OCI-LY1 (cell line): ENCODE measurements around the gene RTL10.

Experiments
- H2AFZ ChIP-seq: fragments of 200-600 bp; sonication (generic), shearing (Covaris generic); 2 replicates; pipeline ENCODE4 v1.6.0; 2014; ENCODE audit warnings: antibody characterized with exemption, mild to moderate bottlenecking, low read length
- H3F3A ChIP-seq: fragments of 200-600 bp; sonication (generic), shearing (Covaris generic); 2 replicates; pipeline ENCODE4 v1.6.0; 2014; ENCODE audit warnings: mild to moderate bottlenecking, antibody characterized with exemption, low read length, moderate library complexity; ENCODE audit not compliant: insufficient read depth
- H3K27ac ChIP-seq: fragments of 200-600 bp; sonication (generic); 2 replicates; pipeline ENCODE4 v1.5.1; 2014; ENCODE audit warnings: low read length, mixed run types, mild to moderate bottlenecking, low read depth; ENCODE audit not compliant: poor library complexity, severe bottlenecking
- H3K27me3 ChIP-seq: fragments of 200-600 bp; sonication (generic); 2 replicates; pipeline ENCODE4 v1.6.0; 2014; ENCODE audit warnings: antibody characterized with exemption, mild to moderate bottlenecking, low read length, moderate library complexity; ENCODE audit not compliant: insufficient read depth
- H3K36me3 ChIP-seq: fragments of 200-600 bp; sonication (generic); 2 replicates; pipeline ENCODE4 v1.6.1; 2014; ENCODE audit warnings: mild to moderate bottlenecking, antibody characterized with exemption, low read length, moderate library complexity, mixed read lengths; ENCODE audit not compliant: insufficient read depth
- H3K4me1 ChIP-seq: fragments of 200-600 bp; sonication (generic); 2 replicates; pipeline ENCODE4 v1.5.1; 2014; ENCODE audit warnings: mild to moderate bottlenecking, low read length, moderate library complexity; ENCODE audit not compliant: insufficient read depth, severe bottlenecking
- H3K4me2 ChIP-seq: fragments of 200-600 bp; sonication (generic), shearing (Covaris generic); 2 replicates; pipeline ENCODE4 v1.6.1; 2014; ENCODE audit warnings: low read length
- H3K4me3 ChIP-seq: fragments of 200-600 bp; sonication (generic); 2 replicates; pipeline ENCODE4 v1.5.1; 2014; ENCODE audit warnings: low read length, low read depth, mild to moderate bottlenecking, mixed read lengths; ENCODE audit not compliant: poor library complexity, severe bottlenecking
- H3K79me2 ChIP-seq: fragments of 200-600 bp; shearing (Covaris generic); 2 replicates; pipeline ENCODE4 v1.6.1; 2016; ENCODE audit warnings: mixed run types, low read length, mixed read lengths; ENCODE audit not compliant: insufficient read depth
- H3K9ac ChIP-seq: fragments of 200-600 bp; sonication (generic), shearing (Covaris generic); 2 replicates; pipeline ENCODE4 v1.6.1; 2014; ENCODE audit warnings: mild to moderate bottlenecking, low read length, mixed read lengths
- H3K9me2 ChIP-seq: fragments of 200-600 bp; sonication (generic), shearing (Covaris generic); 2 replicates; pipeline ENCODE4 v1.6.1; 2014; ENCODE audit warnings: low read depth, mild to moderate bottlenecking, low read length, mixed read lengths
- H3K9me3 ChIP-seq: fragments of 200-600 bp; shearing (Covaris generic); 2 replicates; pipeline ENCODE4 v1.6.1; 2014; ENCODE audit warnings: low read length, mixed read lengths
- H4K20me1 ChIP-seq: fragments of 200-600 bp; sonication (generic), shearing (Covaris generic); 2 replicates; pipeline ENCODE4 v1.6.0; 2016; ENCODE audit warnings: mild to moderate bottlenecking, low read length; ENCODE audit not compliant: insufficient read depth
- EZH2 ChIP-seq: fragments of 200-600 bp; sonication (generic), shearing (Covaris generic); IDR thresholded peaks from 2 replicates; pipeline ENCODE4 v1.8.0; 2017; ENCODE audit warnings: borderline replicate concordance, mixed run types, mild to moderate bottlenecking, antibody characterized with exemption, low read length, moderate library complexity, mixed read lengths
- TF ChIP-seq, protein P1 (sequence below): fragments of 200-600 bp; sonication (generic), shearing (Covaris generic); IDR thresholded peaks from 2 replicates; pipeline ENCODE4 v1.5.1; 2017; ENCODE audit warnings: mild to moderate bottlenecking, antibody characterized with exemption, low read length, moderate library complexity, mixed read lengths

Gene RTL10

GRCh38 chr22:19826619-19826950 is 28.1 kb downstream of the RTL10 start:
- Histone ChIP-seq H3K9me2 (no peaks in the 10 kb centered on the region), H3K79me2 (no peaks in the 10 kb centered on the region), H3F3A (no peaks in the 10 kb centered on the region), H3K9ac (no peak overlapping the region), H3K27ac (no peak overlapping the region), H2AFZ (no peak overlapping the region), H3K4me1 (peaks cover 16% of the 10 kb centered on the region), H3K36me3 (no peaks in the 10 kb centered on the region), H4K20me1 (no peaks in the 10 kb centered on the region), H3K4me3 (no peak overlapping the region), H3K4me2 (no peak overlapping the region), H3K27me3 (no peaks in the 10 kb centered on the region), H3K9me3 (peaks cover 11% of the 10 kb centered on the region)
- TF ChIP-seq, protein P1, sequence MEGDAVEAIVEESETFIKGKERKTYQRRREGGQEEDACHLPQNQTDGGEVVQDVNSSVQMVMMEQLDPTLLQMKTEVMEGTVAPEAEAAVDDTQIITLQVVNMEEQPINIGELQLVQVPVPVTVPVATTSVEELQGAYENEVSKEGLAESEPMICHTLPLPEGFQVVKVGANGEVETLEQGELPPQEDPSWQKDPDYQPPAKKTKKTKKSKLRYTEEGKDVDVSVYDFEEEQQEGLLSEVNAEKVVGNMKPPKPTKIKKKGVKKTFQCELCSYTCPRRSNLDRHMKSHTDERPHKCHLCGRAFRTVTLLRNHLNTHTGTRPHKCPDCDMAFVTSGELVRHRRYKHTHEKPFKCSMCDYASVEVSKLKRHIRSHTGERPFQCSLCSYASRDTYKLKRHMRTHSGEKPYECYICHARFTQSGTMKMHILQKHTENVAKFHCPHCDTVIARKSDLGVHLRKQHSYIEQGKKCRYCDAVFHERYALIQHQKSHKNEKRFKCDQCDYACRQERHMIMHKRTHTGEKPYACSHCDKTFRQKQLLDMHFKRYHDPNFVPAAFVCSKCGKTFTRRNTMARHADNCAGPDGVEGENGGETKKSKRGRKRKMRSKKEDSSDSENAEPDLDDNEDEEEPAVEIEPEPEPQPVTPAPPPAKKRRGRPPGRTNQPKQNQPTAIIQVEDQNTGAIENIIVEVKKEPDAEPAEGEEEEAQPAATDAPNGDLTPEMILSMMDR, result no peak
- no peak for TF ChIP-seq EZH2

DNA sequence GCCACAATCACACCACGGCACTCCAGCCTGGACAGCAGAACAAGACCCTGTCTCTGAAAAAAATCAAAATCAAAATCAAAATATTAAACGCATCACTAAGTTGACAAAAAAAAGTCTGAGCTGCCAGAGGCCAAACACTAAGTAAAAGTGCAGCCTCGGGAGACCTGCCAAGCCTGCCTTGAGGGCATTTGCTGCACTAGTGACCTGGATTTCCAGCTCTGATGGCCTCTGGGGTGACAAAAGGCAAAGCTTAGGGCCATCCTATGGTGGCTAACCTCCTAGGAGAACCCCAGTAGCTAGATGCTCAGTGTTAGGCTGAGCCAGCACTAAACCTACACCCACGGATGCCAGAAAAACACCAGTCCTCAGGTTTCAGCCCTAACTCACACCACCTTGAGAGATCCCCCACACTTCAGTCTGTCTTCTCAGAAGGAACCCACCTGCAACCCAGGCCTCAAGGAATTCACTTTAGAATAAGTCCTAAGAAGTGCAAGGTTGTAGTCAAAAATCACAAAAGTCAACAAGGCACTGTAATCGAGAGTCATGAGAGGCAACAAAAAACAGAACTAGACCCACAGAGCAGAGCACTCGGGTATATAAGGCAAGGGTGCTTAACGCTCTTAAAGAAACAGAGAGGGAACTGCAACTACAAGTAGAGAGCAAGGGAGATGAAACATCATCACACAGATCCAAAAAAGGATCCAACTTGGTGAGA is 28.6 kb downstream of the RTL10 start:
- H3F3A ChIP-seq, result no peaks in the 10 kb centered on the region
- H3K79me2 ChIP-seq, result no peaks in the 10 kb centered on the region
- no peak overlapping the region for H2AFZ ChIP-seq
- H3K4me3 ChIP-seq, result no peak overlapping the region
- H3K9me2 ChIP-seq, result no peaks in the 10 kb centered on the region
- no peaks in the 10 kb centered on the region for H4K20me1 ChIP-seq
- H3K4me2 ChIP-seq, result no peak overlapping the region
- no peak for TF ChIP-seq EZH2
- TF ChIP-seq, protein P1, result no peak
- no peak overlapping the region for H3K27ac ChIP-seq
- no peak overlapping the region for H3K9ac ChIP-seq
- H3K9me3 ChIP-seq, result peaks cover 11% of the 10 kb centered on the region
- H3K27me3 ChIP-seq, result no peaks in the 10 kb centered on the region
- peaks cover 16% of the 10 kb centered on the region for H3K4me1 ChIP-seq
- no peaks in the 10 kb centered on the region for H3K36me3 ChIP-seq

DNA sequence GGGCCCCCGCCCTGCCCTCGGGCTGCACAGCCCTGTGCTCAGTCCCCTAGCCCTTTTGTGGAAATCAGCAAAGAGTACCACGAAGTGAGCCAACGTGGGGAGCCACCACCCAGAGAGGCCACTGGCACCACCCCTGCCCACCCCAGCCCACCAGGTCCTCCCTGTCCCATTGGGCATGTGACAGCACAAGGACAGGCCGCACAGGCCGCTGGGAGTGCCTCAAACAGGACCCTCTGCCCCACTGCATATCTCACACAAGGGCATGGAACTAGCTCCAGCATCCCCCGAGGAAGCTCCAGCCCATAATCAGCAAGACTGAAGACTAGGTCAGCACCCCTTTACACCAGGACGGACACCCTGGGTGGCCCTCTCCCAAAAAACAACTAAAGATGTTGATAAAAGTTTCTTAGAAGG is 29.7 kb downstream of the RTL10 start:
- H3K27ac ChIP-seq, result peak overlapping the region; percentile 71
- no peaks in the 10 kb centered on the region for H3K36me3 ChIP-seq
- no peaks in the 10 kb centered on the region for H3F3A ChIP-seq
- no peaks in the 10 kb centered on the region for H3K27me3 ChIP-seq
- H3K9ac ChIP-seq, result peak overlapping the region; percentile 21; the same call in 1 of the 2 replicates
- peaks cover 16% of the 10 kb centered on the region for H3K4me1 ChIP-seq
- no peak overlapping the region for H2AFZ ChIP-seq
- no peak overlapping the region for H3K4me2 ChIP-seq
- no peaks in the 10 kb centered on the region for H3K9me2 ChIP-seq
- H3K9me3 ChIP-seq, result peaks cover 11% of the 10 kb centered on the region
- TF ChIP-seq EZH2, result no peak
- TF ChIP-seq, protein P1, result no peak
- no peaks in the 10 kb centered on the region for H4K20me1 ChIP-seq
- no peak overlapping the region for H3K4me3 ChIP-seq
- no peaks in the 10 kb centered on the region for H3K79me2 ChIP-seq
